Middle frontal gyrus (tissue), 1 donor: ENCODE data around the gene AKAP8L.
"Not testable (repeated sequence)": the region's sequence is repeated elsewhere in the genome, so short reads cannot be mapped to it uniquely, and the experiment has no call there.

ENCODE experiments used
- DNase-seq: peaks from one replicate; pipeline ENCODE4 v3.0.0-alpha.2; 2015; ENCODE audit warnings: low spot score; ENCODE audit errors: extremely low spot score

AKAP8L gene

DNA sequence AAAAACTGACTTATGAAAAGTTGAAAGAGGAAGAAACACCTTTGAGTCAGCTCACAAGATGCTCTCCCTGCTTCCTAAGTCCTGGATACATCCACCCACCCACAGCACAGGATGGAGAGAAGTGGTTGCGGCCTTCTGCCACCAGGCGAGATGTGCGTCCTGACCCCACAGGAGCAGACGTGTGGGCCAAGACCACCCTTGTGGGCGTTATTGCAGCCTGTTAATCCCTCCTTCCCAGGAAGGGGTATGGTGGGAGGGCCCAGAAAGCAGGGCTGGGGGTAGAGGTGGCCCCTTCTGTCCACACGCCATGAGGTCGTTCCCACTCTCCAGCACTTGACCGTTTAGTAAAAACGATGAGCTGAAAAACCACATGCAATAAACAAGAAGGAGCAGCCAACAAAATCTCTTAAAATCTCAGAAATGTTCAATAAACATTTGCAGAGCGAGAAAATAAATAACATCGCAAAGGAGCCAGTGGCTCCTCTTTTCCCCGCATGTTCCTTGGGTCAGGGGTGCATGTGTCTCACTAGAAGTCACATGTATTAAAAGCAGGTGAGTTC is 2.4 kb upstream of the AKAP8L start:
- DNase-seq = no peak

DNA sequence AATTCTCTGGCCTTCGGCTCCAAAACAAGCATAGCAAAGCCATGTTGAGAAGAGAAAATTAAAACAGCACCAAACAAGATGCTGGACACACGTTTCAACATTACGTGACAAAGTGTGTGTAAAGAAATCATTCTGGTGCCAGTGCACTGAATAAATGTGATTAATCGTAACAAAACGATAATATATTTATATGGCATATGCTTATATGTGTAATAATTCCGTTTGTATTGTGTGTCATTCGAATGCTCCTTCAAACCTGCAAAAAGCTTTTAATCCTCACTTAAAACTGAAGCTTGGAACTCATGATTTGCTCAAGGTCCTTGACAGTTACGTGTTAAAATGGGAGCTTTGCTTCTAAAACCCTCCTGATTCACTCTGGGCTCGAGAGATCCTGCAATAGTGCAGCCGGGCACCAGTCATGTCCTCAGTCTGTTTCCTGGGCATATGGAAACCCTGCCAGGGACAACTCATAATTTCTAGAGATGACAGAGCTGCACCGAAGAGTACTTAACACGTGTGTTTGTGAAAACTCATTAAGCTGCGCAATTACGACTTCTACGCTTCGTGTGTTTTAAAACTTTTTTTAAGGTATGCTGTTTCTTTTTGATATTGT is 731 bp upstream of the AKAP8L start:
- DNase-seq = no peak

DNA sequence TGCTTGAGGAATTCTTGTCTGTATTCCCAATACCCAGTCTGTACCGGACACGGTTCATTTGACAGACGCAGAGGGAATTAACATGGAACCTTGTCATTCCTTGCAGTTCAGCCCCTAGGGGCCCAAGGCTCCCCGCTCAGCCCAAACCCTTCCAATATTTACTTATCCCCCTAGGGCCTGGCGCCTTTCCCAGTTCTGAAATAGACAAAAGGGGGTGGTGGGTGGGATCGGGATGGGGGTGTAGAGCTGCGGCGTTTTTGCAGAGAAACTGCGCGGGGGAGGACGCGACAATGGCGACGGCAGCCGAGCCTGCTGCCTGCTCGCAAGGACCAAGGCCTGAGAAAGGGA is 583 bp downstream of the AKAP8L start:
- no peak for DNase-seq

DNA sequence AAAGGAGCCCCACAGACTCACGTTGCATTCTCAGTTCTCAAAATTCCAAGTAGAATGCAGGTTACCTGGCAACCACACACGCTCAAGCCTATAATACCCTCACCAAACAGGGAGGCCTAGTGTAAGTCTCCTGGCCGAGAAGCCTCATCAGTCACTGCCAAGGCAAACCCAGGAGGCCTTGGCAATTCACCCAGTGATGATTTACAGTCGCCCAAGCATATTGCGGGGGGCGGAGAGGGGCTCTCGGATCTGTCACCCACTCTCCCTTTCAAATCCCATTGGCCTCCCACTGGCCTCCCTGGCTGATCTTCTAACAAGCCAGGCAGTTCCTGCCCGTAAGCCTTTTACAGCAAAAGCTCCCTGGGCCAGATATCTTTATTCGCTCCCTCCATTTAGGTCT is 1.1 kb downstream of the AKAP8L start:
- DNase-seq = no peak

DNA sequence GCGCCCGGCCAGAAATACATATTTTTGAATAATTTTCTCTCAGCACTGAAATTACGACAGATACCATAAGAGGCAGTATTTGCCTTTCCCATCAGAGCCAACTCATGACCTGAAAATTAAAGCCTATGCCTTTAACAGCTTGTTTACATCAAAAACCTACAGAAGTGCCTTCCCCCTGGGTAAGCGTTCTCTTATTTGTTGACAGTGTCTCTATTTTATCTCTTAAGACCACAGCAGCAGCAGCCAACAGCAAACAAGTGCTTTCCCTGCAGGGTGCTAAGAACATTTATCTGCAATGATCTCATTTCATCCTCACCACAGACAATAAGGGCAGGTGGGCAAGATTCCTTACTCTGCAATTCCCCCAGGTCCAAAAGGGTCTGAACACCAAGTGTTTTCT is 6.0 kb downstream of the AKAP8L start:
- DNase-seq = no peak

DNA sequence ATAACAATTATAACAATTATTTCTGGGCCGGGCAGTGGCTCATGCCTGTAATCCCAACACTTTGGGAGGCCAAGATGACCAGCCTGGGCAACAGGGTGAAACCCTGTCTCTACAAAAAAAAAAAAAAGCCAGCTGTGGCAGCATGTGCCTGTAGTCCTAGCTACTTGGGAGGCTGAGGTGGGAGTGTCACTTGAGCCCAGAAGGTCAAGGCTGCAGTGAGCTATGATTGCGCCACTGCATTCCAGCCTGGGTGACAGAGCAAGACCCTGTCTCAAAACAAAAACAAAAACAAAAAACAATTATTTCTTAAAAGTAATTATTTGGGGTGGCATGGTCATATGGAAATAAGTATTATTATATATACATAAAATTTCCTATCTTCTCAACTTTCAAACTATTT is 7.4 kb downstream of the AKAP8L start:
- not testable (repeated sequence) for DNase-seq

DNA sequence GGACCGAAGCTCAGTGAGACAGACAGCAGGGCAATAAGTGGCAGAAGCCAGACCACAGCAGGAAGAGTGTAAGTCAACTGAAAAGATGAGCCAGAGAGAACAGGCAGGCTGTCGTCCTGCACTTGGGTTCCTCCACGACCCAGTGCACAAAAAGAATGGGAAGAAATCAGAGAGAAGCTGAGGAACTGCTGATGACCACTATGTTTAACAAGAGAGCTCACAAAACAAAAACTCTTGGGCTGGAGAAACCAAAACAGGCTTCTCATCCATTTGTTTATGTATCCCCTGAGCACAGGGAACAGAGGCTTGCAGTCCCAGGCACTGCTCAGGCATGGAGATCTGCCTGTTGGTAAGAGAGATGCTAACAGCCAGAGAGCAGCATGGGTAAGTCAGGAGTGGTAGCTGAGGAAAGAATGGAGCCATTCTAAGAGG is 14.0 kb downstream of the AKAP8L start:
- no peak for DNase-seq

DNA sequence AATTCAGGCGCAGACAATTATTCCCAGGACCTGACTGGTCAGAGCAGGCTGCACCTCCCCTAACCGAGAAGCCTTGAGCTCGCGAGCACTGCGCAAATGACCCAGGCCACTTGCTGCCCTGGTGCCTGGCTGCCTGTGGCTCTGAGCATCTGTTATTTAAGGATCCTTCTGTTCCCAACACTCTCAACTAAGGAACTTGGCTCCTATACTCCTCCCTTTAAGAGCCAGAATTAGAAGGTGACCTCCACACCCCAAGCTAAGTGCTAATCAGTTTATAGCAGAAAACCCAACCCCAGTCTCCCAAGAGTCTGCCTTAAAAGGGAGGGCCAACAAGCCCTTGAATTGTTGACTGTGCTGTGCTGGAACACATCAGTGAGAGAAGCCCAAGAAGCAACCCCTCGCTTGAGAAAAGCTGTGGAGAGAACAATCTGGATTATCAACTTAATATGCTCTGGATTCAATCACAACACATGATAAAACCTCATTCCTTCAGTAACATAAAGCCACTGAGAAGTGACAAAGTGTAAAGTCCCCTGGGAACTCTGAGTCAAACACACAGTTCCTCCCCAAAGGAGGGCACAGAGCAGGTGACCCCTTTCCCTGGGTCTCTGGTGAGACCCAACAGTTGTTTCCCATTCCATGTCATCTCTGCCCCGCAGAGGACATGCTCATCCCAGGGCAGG is 14.6 kb downstream of the AKAP8L start:
- no peak for DNase-seq

DNA sequence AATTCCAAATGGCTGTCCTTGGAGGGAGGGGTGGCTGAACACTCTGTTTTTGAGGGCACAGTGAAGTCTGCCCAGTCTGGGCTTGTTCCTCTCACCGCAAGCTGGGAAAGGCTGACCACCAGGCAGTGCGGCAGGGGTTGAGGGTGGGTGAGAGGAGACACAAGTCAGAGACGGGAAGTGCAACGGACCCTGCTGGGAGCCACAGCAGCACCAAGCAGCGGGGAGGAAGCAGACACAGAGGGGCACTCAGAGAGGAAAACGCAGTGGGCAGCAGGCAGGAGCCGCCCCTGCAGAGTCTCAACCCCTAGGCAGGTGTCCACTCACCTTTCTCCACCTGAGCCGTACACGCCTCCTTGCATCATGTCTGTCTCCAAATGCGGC is 15.6 kb downstream of the AKAP8L start:
- no peak for DNase-seq

DNA sequence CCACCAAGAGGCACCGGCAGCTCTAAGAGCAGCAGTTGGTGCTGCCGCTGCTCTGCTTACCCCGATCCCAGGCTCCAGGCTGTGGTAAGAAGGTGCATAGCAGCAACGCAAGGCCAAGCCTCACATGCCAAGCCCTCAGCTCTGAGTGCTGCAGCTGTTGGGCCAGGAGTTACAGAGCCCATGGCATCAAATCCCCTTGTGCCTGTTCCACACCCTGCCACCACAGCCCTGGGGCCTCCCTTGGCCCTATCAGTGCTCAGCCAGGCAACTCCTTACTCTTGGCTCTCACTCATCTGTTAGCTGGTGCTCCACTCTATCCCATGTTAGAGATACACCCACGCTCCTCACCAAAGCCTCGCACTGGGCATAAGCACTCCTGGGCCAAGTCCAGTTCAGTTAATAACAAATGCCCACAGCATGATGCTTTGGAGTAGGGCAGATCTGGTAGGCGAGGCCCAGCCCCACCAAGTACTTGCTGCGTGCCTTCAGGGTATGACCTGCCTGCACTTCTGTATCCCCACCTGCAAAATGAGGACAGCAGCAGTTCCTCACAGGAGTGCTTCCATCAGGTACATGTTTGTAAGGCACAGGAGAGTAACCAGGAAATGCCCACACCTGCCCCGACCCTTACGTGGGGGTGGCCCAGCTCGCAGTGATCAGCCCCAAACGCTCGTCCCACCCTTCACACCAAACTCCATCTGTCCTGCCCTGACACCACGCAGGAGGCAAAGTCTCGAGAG is 16.2 kb downstream of the AKAP8L start:
- DNase-seq = no peak

DNA sequence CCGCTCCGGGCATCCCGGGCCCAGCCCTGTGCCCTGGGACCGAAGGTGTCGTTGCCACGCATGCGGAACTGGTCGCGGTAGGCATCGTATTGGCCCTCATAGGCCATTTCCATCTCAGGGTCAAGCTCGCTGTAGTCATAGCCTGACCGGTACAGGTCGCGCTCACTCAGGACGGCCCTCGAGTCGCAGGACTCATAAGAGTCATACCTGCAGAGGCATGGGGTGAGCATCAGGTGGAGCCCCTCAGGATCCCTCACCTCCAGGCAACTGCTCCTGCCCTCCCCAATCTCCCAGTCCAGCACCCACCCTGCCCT is 17.4 kb downstream of the AKAP8L start:
- no peak for DNase-seq

DNA sequence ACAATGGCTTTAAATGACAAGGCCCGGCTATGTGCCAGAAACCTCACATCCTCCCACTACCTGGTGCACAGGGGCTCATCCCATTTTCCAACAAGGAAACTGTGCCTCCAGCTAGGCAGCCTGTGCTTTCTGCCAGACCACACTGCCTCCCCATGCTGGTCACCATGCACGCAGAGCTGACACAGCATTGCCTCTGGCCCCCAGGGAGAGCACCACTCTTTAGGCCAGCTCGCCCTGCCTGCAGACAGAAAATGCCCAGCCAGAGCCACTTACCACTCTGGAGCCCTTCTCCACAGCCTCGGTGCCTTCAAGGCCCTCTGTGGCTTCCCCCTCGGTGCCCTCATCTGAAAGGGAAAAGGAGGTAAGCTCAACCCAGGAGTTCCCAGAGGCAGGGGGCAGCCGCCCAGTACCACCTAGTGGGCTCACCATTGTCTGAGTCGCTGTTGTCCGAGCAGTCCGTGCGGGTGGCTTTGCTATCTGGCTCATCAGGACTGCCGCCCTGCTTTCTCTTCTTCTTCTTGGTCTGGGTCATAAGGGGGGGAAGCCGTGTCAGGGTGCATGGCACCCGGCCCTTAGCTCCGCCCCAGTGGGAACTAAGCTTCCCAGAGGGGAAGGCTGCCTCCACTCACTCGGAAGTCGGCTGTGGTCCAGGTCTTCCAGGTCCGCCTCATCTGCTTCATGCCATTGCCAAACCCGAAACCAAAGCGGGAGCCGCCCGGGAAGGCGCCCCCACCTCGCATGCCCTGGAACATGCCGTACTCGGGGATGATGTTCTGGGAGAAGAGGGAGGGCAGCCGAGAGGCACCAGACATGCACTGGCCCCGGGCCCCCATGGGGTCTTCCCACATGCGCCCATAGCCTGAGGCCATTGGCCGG is 18.0 kb downstream of the AKAP8L start:
- DNase-seq = no peak

DNA sequence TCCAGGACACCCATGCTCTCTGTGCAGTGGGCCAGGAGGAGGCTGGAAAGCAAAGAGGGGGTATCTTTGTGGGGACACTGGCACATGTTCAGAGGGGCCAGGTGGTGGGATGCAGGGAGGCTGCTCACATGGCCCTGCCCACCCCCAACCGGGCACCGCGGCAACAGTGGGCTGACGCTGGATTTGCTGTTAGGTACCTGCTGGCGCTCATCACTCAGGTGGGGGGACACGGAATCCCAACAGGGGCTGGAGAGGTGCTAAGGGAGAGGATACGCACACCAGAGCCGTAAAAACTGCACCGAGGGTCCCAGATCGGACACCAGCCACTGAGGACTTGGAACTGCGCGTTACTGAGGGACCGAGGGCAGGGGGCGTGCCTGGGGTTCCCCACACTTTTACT is 19.2 kb downstream of the AKAP8L start:
- DNase-seq = no peak

DNA sequence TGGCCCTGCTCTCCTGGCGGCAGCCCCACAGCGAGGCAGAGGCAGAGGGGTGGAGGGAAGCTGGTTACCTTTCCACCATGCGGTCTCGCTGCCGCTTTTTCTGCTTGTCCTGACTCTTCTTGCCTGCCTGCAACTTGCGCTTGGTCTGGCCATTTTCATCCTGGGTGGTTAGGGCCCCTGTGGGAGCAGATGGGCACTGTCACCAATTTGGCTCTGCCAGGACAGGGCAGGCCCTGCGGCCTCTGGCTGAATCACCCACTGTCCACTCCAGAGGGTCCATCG is 19.6 kb downstream of the AKAP8L start:
- DNase-seq = no peak

DNA sequence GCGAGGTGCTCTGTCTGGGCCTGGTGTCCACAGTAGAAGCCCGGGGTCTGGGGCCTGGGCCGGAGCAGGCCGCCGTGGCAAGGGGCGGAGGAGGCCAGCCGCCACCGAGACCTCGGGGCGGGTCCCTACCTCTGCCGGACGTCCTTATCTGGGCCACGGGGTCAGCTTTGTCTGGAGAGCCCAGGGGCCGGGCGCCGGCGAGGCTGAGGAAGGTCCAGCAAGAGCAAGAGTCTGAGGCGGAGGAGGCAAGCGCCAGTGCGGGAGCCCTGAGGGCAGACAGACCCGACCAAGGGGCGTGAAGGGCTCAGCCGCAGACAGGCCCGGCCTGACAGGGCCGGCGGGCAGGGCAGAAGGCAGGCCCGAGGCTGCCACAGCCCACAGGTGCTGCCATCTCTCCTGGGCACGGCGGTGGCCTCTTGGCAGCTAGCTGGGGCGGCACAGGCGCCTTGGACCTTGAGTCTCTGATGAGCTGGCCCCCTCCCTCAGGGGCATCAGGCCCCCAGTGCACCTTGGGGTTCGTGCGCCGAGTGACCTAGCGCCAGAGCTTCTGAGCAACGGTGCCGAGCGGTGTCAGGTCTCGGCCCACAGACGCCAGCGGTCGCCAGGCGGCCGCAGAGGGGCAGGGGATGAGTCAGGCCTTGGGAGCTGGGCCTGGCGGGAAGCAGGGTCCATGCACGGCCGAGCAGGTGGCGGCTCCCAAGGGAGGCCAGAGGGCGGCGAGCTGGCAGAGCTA is 20.1 kb downstream of the AKAP8L start:
- no peak for DNase-seq

DNA sequence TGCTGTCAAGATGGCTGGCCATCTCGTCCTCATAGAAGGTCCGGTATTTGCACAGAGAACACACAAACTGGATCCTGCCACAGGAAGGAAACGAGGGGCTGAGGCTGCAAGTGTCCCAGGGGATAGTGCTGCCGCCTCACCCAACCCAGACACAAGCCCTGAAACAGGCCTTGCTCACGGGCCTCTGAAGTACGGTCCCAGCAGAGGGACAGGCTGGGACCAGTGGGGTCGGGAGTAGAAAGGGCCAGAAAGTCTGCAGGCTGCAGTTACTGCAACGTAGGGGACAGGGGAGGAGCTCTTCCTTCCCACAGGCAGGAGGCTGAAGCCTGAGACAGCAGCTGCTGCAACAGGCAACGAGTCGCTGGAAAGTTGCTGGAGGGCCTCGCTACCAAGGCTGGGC is 21.0 kb downstream of the AKAP8L start:
- DNase-seq = no peak

DNA sequence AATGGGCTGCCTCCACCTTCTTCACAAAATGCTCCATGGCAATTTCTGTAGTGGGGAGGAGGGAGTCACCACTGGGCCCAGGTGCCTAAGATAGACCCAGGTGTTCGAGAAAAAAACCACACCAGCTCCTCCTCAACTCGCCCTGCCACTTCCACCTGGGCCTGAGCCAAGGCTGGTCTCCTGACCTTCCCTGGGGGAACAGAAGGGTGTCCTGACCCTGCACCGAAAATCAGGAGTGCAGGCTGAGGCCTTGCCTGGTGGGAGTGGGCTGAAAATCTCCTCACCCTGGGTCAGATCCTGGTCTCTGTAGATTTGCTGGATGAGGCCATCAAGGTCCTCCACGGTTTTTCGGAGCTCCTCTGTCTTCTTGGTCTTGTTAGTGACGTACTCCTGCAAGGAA is 21.6 kb downstream of the AKAP8L start:
- no peak for DNase-seq

DNA sequence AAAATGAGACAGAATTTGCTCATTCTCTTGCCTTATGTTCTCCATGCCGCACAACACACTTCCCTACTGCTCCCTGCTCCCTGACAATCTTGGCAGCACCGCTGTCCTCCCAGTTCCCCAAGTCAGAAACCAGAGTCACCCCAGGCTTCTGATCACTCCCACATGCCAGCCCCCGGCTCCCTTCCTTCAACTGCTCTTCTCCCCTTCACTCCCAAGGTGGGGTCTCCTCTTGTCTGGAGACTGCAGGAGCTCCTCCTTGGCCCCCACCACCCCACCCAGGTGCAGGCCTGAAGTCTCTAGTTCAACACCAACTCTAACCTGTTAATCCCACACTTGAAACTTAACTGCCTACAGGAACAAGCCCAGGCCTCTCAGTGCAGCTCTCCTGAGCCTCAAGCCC is 22.4 kb downstream of the AKAP8L start:
- no peak for DNase-seq

DNA sequence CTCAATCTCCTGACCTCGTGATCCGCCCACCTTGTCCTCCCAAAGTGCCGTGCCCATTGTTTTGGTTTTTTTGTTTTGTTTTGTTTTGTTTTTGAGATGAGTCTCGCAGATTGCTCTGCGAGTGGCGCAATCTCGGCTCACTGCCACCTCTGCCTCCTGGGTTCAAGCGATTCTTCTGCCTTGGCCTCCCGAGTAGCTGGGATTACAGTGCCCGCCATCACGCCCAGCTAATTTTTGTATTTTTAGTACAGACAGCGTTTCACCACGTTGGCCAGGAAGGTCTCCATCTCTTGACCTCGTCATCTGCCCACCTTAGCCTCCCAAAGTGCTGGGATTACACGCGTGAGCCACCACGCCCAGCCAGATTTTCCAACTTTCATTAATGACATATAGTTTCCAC is 23.5 kb downstream of the AKAP8L start:
- DNase-seq = not testable (repeated sequence)

DNA sequence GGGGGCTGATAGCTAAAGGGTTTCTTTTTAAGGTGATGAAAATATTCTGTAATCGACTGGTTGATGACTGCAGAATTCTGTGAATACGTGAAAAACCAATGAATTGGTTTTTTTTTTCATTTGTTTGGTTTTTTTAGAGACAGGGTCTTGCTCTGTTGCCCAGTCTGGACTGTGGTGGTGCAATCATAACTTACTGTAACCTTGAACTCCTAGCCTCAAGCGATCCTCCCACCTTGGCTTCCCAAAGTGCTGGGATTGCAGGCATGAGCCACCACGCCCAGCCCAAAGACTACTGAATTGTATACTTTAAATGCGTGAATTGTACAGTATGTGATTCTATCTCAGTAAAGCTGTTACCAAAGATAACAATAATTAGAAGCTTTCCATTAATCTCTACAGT is 24.4 kb downstream of the AKAP8L start:
- DNase-seq = no peak

DNA sequence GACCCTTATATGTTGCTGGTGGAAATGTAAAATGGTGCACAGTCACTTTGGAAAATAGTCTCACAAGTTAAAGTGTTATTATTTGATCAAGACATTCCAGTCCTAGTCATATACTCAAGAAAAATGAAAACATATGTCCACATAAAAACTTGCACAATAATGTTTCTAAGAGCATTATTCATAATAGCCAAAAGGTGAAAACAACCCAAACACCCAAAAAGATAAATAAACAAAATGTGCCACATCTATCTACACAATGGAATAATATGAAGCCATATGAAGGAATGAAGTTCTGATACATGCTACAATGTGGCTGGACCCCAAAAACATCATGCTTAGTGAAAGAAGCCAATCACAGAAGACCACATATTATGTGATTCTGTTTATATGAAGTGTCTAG is 24.8 kb downstream of the AKAP8L start:
- DNase-seq = no peak
